ENCODE data around the gene CHD1L. TPM values are rescaled to one million over a fixed set of nuclear protein-coding genes. Genes with fewer than 3 reads are reported as not detected.

Gene CHD1L
- polyA plus RNA-seq, 1 donor from 2014 or later: 29.5 TPM

GRCh38 chr1:147201276-147201675 is 41.2 kb upstream of the CHD1L start:
- Histone ChIP-seq H3F3A (ENCODE audit: insufficient read depth, low read length, poor library complexity, severe bottlenecking) (no peaks in the 10 kb centered on the region), H3K79me2 (replicated peaks; ENCODE audit: insufficient read depth, low read length) (no peaks in the 10 kb centered on the region), H3K9me3 (ENCODE audit: low read length) (no peaks in the 10 kb centered on the region), H3K4me2 (ENCODE audit: low read length) (no peak overlapping the region), H4K20me1 (ENCODE audit: insufficient read depth) (no peaks in the 10 kb centered on the region), H3K36me3 (ENCODE audit: insufficient read depth, low read length) (no peaks in the 10 kb centered on the region), H3K9ac (ENCODE audit: low read length) (no peak overlapping the region), H3K27me3 (ENCODE audit: insufficient read depth, low read depth, low read length) (no peaks in the 10 kb centered on the region), H3K9me2 (ENCODE audit: insufficient read depth, low read length) (no peaks in the 10 kb centered on the region), H3K27ac (ENCODE audit: low read length) (no peak overlapping the region), H2AFZ (ENCODE audit: low read depth, low read length) (no peak overlapping the region), H3K4me3 (ENCODE audit: low read length) (no peak overlapping the region)
- no peak for TF ChIP-seq RAD21 (conservative IDR thresholded peaks at IDR 0.05)

GRCh38 chr1:147201786-147202185 is 40.7 kb upstream of the CHD1L start:
- Histone ChIP-seq H2AFZ (ENCODE audit: low read depth, low read length) (no peak overlapping the region), H3K9me3 (ENCODE audit: low read length) (no peaks in the 10 kb centered on the region), H3K4me3 (ENCODE audit: low read length) (no peak overlapping the region), H3K27me3 (ENCODE audit: insufficient read depth, low read depth, low read length) (no peaks in the 10 kb centered on the region), H3K36me3 (ENCODE audit: insufficient read depth, low read length) (no peaks in the 10 kb centered on the region), H3K4me2 (ENCODE audit: low read length) (no peak overlapping the region), H3K27ac (ENCODE audit: low read length) (no peak overlapping the region), H3K9ac (ENCODE audit: low read length) (no peak overlapping the region), H4K20me1 (ENCODE audit: insufficient read depth) (no peaks in the 10 kb centered on the region), H3F3A (ENCODE audit: insufficient read depth, low read length, poor library complexity, severe bottlenecking) (no peaks in the 10 kb centered on the region), H3K79me2 (replicated peaks; ENCODE audit: insufficient read depth, low read length) (no peaks in the 10 kb centered on the region), H3K9me2 (ENCODE audit: insufficient read depth, low read length) (no peaks in the 10 kb centered on the region)
- TF ChIP-seq EZH2 (IDR thresholded peaks at IDR 0.05; ENCODE audit: borderline replicate concordance, insufficient read depth, low read length, poor library complexity, severe bottlenecking) (no peak), CTCF (IDR thresholded peaks at IDR 0.05; ENCODE audit: poor library complexity, severe bottlenecking) (no peak), TAF1 (IDR thresholded peaks at IDR 0.05; ENCODE audit: low read depth) (no peak), EP300 (conservative IDR thresholded peaks at IDR 0.05; ENCODE audit: poor library complexity, severe bottlenecking) (no peak), RAD21 (conservative IDR thresholded peaks at IDR 0.05) (no peak), MXI1 (conservative IDR thresholded peaks at IDR 0.05; ENCODE audit: poor library complexity, severe bottlenecking) (no peak)

GRCh38 chr1:147202576-147202975 is 39.9 kb upstream of the CHD1L start:
- Histone ChIP-seq H4K20me1 (ENCODE audit: insufficient read depth) (no peaks in the 10 kb centered on the region), H3K27me3 (ENCODE audit: insufficient read depth, low read depth, low read length) (no peaks in the 10 kb centered on the region), H2AFZ (ENCODE audit: low read depth, low read length) (no peak overlapping the region), H3K27ac (ENCODE audit: low read length) (no peak overlapping the region), H3K9me2 (ENCODE audit: insufficient read depth, low read length) (no peaks in the 10 kb centered on the region), H3K36me3 (ENCODE audit: insufficient read depth, low read length) (no peaks in the 10 kb centered on the region), H3K9me3 (ENCODE audit: low read length) (no peaks in the 10 kb centered on the region), H3K4me2 (ENCODE audit: low read length) (no peak overlapping the region), H3K9ac (ENCODE audit: low read length) (no peak overlapping the region), H3K4me3 (ENCODE audit: low read length) (no peak overlapping the region), H3F3A (ENCODE audit: insufficient read depth, low read length, poor library complexity, severe bottlenecking) (no peaks in the 10 kb centered on the region), H3K79me2 (replicated peaks; ENCODE audit: insufficient read depth, low read length) (no peaks in the 10 kb centered on the region)
- no peak for TF ChIP-seq EZH2 (IDR thresholded peaks at IDR 0.05; ENCODE audit: borderline replicate concordance, insufficient read depth, low read length, poor library complexity, severe bottlenecking)
- no peak for TF ChIP-seq SMC3 (conservative IDR thresholded peaks at IDR 0.05; ENCODE audit: poor library complexity)
- TF ChIP-seq POLR2AphosphoS5 (IDR thresholded peaks at IDR 0.05): no peak
- no peak for TF ChIP-seq MXI1 (conservative IDR thresholded peaks at IDR 0.05; ENCODE audit: poor library complexity, severe bottlenecking)
- TF ChIP-seq RAD21 (conservative IDR thresholded peaks at IDR 0.05): no peak
- no peak for TF ChIP-seq TAF1 (IDR thresholded peaks at IDR 0.05; ENCODE audit: low read depth)
- no peak for TF ChIP-seq EP300 (conservative IDR thresholded peaks at IDR 0.05; ENCODE audit: poor library complexity, severe bottlenecking)
- no peak for TF ChIP-seq CTCF (IDR thresholded peaks at IDR 0.05; ENCODE audit: poor library complexity, severe bottlenecking)
- no peak for TF ChIP-seq REST (IDR thresholded peaks at IDR 0.05; ENCODE audit: borderline replicate concordance)
